HG03097 (cell line): ENCODE results near the gene FERMT2.
A peak's percentile ranks its signal among the peaks of the same experiment; 100 is the strongest.
"Not testable (repeated sequence)": the region's sequence is repeated elsewhere in the genome, so short reads cannot be mapped to it uniquely, and the experiment has no call there.

Experiments used
- ATAC-seq: cut with Tn5 transposase; IDR thresholded peaks from one replicate; pipeline ENCODE4 v1.9.1; 2021; ENCODE audit not compliant: unreplicated experiment, low FRiP score

FERMT2 gene

GRCh38 chr14:52948836-52949235 is 2.0 kb downstream of the FERMT2 start:
- ATAC-seq = no peak

GRCh38 chr14:52948039-52948438 is 2.8 kb downstream of the FERMT2 start:
- no peak for ATAC-seq

GRCh38 chr14:52944254-52944653 is 6.6 kb downstream of the FERMT2 start:
- no peak for ATAC-seq

- no peak for ATAC-seq
Observed at GRCh38 chr14:52939427-52939826, 11.4 kb downstream of the FERMT2 start.

- no peak for ATAC-seq
Observed at GRCh38 chr14:52937869-52938268, 13.0 kb downstream of the FERMT2 start.

GRCh38 chr14:52937306-52937705 is 13.5 kb downstream of the FERMT2 start:
- ATAC-seq = no peak

- no peak for ATAC-seq
Observed at GRCh38 chr14:52936437-52936836, 14.4 kb downstream of the FERMT2 start.

GRCh38 chr14:52935833-52936232 is 15.0 kb downstream of the FERMT2 start:
- ATAC-seq = no peak

- no peak for ATAC-seq
Observed at GRCh38 chr14:52934762-52935161, 16.1 kb downstream of the FERMT2 start.

GRCh38 chr14:52929192-52929807 is 21.6 kb downstream of the FERMT2 start:
- no peak for ATAC-seq

- ATAC-seq = no peak
Observed at GRCh38 chr14:52926953-52927352, 23.9 kb downstream of the FERMT2 start.

- ATAC-seq = no peak
Observed at GRCh38 chr14:52923902-52924575, 26.8 kb downstream of the FERMT2 start.

GRCh38 chr14:52922656-52923055 is 28.2 kb downstream of the FERMT2 start:
- no peak for ATAC-seq

GRCh38 chr14:52922059-52922458 is 28.8 kb downstream of the FERMT2 start:
- ATAC-seq = no peak

- not testable (repeated sequence) for ATAC-seq
Observed at GRCh38 chr14:52920411-52920810, 30.4 kb downstream of the FERMT2 start.

- no peak for ATAC-seq
Observed at GRCh38 chr14:52919971-52920370, 30.9 kb downstream of the FERMT2 start.

- ATAC-seq = peak; percentile 77
Observed at GRCh38 chr14:52918486-52918885, 32.4 kb downstream of the FERMT2 start.

GRCh38 chr14:52917735-52918134 is 33.1 kb downstream of the FERMT2 start:
- no peak for ATAC-seq

GRCh38 chr14:52914295-52914694 is 36.6 kb downstream of the FERMT2 start:
- no peak for ATAC-seq

- no peak for ATAC-seq
Observed at GRCh38 chr14:52913271-52913670, 37.6 kb downstream of the FERMT2 start.

- ATAC-seq = no peak
Observed at GRCh38 chr14:52911904-52912303, 38.9 kb downstream of the FERMT2 start.

- no peak for ATAC-seq
Observed at GRCh38 chr14:52910572-52910971, 40.3 kb downstream of the FERMT2 start.
